Smooth muscle cell of the brain vasculature (primary cell): ENCODE data around the gene ACVR1.
"Not testable (repeated sequence)": the region's sequence is repeated elsewhere in the genome, so short reads cannot be mapped to it uniquely, and the experiment has no call there.

Experiments used
- DNase-seq: peaks from one replicate; pipeline ENCODE4 v3.0.0-alpha.2; 2012; ENCODE audit warnings: low read depth, low spot score

ACVR1 gene

GRCh38 chr2:157761520-157761919, 114.6 kb downstream of the ACVR1 start:
- no peak for DNase-seq

GRCh38 chr2:157760949-157761348, 115.2 kb downstream of the ACVR1 start:
- DNase-seq = no peak

GRCh38 chr2:157759855-157760254, 116.3 kb downstream of the ACVR1 start:
- DNase-seq = no peak

- no peak for DNase-seq
Measured at GRCh38 chr2:157758586-157758985, 117.5 kb downstream of the ACVR1 start.

GRCh38 chr2:157757500-157757899, 118.6 kb downstream of the ACVR1 start:
- no peak for DNase-seq

GRCh38 chr2:157756447-157756846, 119.7 kb downstream of the ACVR1 start:
- DNase-seq = not testable (repeated sequence)

GRCh38 chr2:157751462-157752058, 124.6 kb downstream of the ACVR1 start:
- peak; percentile 90 for DNase-seq

GRCh38 chr2:157749684-157750083, 126.4 kb downstream of the ACVR1 start:
- no peak for DNase-seq

- DNase-seq = no peak
Measured at GRCh38 chr2:157748371-157749142, 127.6 kb downstream of the ACVR1 start.

GRCh38 chr2:157747695-157748370, 128.3 kb downstream of the ACVR1 start:
- no peak for DNase-seq

- DNase-seq = no peak
Measured at GRCh38 chr2:157747280-157747679, 128.8 kb downstream of the ACVR1 start.

- DNase-seq = no peak
Measured at GRCh38 chr2:157746234-157746950, 129.7 kb downstream of the ACVR1 start.

- DNase-seq = no peak
Measured at GRCh38 chr2:157744571-157745076, 131.5 kb downstream of the ACVR1 start.

GRCh38 chr2:157743051-157743450, 133.1 kb downstream of the ACVR1 start:
- no peak for DNase-seq

- no peak for DNase-seq
Measured at GRCh38 chr2:157741819-157742484, 134.2 kb downstream of the ACVR1 start.

- no peak for DNase-seq
Measured at GRCh38 chr2:157737656-157738055, 138.5 kb downstream of the ACVR1 start.

- no peak for DNase-seq
Measured at GRCh38 chr2:157735532-157735931, 140.6 kb downstream of the ACVR1 start.

GRCh38 chr2:157733263-157733662, 142.9 kb downstream of the ACVR1 start:
- DNase-seq = no peak

- no peak for DNase-seq
Measured at GRCh38 chr2:157732596-157732995, 143.5 kb downstream of the ACVR1 start.

- DNase-seq = no peak
Measured at GRCh38 chr2:157727693-157728092, 148.4 kb downstream of the ACVR1 start.

GRCh38 chr2:157726946-157727345, 149.2 kb downstream of the ACVR1 start:
- no peak for DNase-seq
